Kidney epithelial cell (primary cell): ENCODE results near the gene CCND2. TPM values are rescaled to one million over a fixed set of nuclear protein-coding genes. Genes with fewer than 3 reads are reported as not detected.

Experiments
- DNase-seq: peaks from one replicate; pipeline ENCODE4 v3.0.0-alpha.2; 2010; ENCODE audit warnings: low read depth
- H3K27me3 ChIP-seq: 2 replicates; pipeline ENCODE4 v1.6.0; 2011; ENCODE audit warnings: low read length; ENCODE audit not compliant: control insufficient read depth, insufficient read depth
- H3K36me3 ChIP-seq: 2 replicates; pipeline ENCODE4 v1.5.1; 2011; ENCODE audit warnings: low read length; ENCODE audit not compliant: control insufficient read depth, insufficient read depth
- H3K4me3 ChIP-seq: 2 replicates; pipeline ENCODE4 v1.5.1; 2011; ENCODE audit warnings: low read depth, mild to moderate bottlenecking, control low read depth, low read length
- CTCF ChIP-seq: IDR thresholded peaks from 2 replicates; pipeline ENCODE4 v1.5.1; 2011; ENCODE audit warnings: mild to moderate bottlenecking, moderate library complexity, low read length, control low read depth, inconsistent platforms; ENCODE audit not compliant: insufficient read depth, poor library complexity, severe bottlenecking
- total RNA-seq: library from RNA; depleted of rRNA; stranded (reverse); fragments of >200 nt; gene quantifications from 2 replicates; pipeline ENCODE4 v1.2.3, GENCODE V29; 2015

CCND2 gene
- total RNA-seq, 1 donor from 2014 or later, result 88.3 TPM

GRCh38 chr12:4257442-4257841 lies 16.1 kb upstream of the CCND2 start:
- TF ChIP-seq CTCF, result no peak
- Histone ChIP-seq H3K36me3 (no peaks in the 10 kb centered on the region), H3K27me3 (peaks cover 3% of the 10 kb centered on the region), H3K4me3 (no peak overlapping the region)
- DNase-seq, result no peak

GRCh38 chr12:4259099-4259498 lies 14.5 kb upstream of the CCND2 start:
- no peaks in the 10 kb centered on the region for H3K36me3 ChIP-seq
- H3K27me3 ChIP-seq, result peaks cover 12% of the 10 kb centered on the region
- no peak for DNase-seq
- no peak overlapping the region for H3K4me3 ChIP-seq
- no peak for TF ChIP-seq CTCF

GRCh38 chr12:4261655-4262054 lies 11.9 kb upstream of the CCND2 start:
- H3K27me3 ChIP-seq, result peaks cover 22% of the 10 kb centered on the region
- no peak overlapping the region for H3K4me3 ChIP-seq
- no peak for DNase-seq
- TF ChIP-seq CTCF, result no peak
- H3K36me3 ChIP-seq, result no peaks in the 10 kb centered on the region

GRCh38 chr12:4265280-4265679 lies 8.3 kb upstream of the CCND2 start:
- Histone ChIP-seq H3K36me3 (no peaks in the 10 kb centered on the region), H3K27me3 (peaks cover 43% of the 10 kb centered on the region), H3K4me3 (no peak overlapping the region)
- no peak for TF ChIP-seq CTCF
- DNase-seq, result no peak

- no peak for DNase-seq
- Histone ChIP-seq H3K27me3 (peaks cover 56% of the 10 kb centered on the region), H3K36me3 (no peaks in the 10 kb centered on the region), H3K4me3 (no peak overlapping the region)
- no peak for TF ChIP-seq CTCF
Measured at GRCh38 chr12:4266990-4267389, 6.6 kb upstream of the CCND2 start.

- TF ChIP-seq CTCF, result no peak
- no peak for DNase-seq
- Histone ChIP-seq H3K4me3 (no peak overlapping the region), H3K27me3 (peaks cover 61% of the 10 kb centered on the region), H3K36me3 (no peaks in the 10 kb centered on the region)
Measured at GRCh38 chr12:4267704-4268328, 5.7 kb upstream of the CCND2 start.
